Stimulated activated CD4-positive, alpha-beta T cell treated with anti-CD3 and anti-CD28 coated beads, Interleukin-1b, Interleukin-23, amount 100 ng/mL, for 24 hours (primary cell): ENCODE data around the gene ATAD2B.
"Not testable (repeated sequence)": the region's sequence is repeated elsewhere in the genome, so short reads cannot be mapped to it uniquely, and the experiment has no call there.

Source experiments
- DNase-seq, 4 experiments: peaks; one replicate each; pipeline ENCODE4 v3.0.0-alpha.2; 2020; ENCODE audit warnings: low read depth in 4 of 4, low spot score in 1 of 4

The ATAD2B gene

DNA sequence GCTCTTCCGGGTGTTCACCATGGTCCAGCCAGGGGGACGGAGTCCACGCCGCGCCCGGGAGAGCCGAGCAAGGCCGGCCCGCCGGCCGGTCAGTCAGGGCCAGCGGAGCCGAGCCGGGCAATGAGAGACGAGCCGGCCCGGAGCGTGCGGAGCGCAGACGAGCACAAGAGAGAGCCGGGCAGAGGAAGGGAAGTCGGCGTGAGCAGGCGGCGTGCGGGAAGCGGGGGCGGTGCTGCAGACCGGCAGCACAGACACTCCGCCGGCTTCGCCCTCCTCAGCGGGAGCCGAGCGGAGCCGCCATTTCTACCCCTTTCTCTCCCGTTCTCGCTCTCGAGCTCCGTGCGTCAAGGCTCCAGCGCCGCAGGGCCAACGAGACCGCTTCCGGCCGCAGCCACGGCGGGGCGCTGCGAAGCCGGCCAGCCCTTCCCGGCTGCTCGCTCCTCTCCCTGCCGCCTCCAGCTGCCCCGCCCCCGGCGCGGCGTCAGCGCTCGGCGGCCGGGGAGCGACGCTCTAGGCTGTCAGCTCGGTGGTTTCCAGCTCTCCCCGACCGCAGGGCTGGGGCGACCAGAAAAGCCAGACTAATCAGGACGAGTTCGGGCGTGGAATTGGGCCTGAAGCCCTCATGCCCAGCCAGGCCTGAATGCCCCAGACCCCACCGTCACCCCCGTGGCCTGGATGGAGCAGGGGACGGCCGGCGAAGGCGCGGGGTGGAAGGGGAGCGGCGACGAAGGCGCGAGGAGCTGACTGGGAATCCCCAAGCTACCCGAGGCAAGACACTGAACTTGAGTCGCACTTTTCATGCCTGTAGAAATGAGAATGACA lies at the start of gene ATAD2B:
TSS of gene ATAD2B (minus strand) at position 374 of the 822 bp plus-strand sequence. CDS start at position 21, 353 bp downstream.
- DNase-seq, result peak; percentile 66 to 87 (median 84)

DNA sequence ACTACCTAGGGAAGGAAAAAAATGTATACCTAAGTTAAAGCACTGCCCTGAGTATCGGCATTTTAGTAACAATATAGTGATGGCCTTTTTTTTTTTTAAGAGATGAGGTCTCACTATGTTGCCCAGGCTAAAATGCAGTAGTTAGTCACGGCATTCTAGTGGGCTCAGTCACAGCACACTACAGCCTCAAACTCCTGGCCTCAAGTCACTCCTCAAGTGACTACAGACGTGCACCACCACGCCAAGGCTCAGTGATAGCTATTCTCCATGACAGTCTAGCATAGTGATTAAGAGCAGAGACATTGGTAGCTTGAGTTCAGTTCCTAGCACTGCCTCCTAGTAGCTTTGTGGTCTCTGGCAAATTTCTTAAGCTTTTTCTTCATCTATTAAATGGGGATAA lies 40.9 kb upstream of the ATAD2B start:
- no peak for DNase-seq

DNA sequence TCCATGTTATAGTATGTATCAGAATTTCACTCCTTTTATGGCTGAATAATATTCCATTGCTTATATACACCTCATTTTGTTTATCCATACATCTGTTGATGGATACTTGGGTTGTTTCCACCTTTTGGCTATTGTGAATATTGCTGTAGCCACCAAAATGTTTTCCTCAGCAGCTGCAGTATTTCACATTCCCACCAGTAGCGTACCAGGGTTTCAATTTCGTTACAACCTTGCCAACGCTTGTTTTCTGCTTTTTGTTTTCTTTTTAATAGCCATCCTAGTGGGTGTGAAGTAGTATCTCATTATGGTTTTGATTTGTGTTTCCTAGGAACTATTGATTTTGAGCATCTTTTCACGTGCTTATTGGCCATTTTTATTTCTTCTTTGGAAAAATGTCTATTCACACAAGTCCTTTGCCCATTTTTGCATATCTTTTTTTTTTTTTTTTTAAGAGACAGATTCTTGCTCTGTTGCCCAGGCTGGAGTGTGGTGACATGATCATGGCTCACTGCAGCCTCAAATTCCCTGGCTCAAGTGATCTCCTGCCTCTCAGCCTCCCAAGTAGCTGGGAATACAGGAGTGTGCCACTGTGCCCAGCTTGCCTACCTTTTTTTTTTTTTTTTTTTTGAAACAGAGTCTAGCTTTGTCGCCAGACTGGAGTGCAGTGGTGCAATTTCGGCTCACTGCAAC lies 27.5 kb upstream of the ATAD2B start:
- no peak for DNase-seq

DNA sequence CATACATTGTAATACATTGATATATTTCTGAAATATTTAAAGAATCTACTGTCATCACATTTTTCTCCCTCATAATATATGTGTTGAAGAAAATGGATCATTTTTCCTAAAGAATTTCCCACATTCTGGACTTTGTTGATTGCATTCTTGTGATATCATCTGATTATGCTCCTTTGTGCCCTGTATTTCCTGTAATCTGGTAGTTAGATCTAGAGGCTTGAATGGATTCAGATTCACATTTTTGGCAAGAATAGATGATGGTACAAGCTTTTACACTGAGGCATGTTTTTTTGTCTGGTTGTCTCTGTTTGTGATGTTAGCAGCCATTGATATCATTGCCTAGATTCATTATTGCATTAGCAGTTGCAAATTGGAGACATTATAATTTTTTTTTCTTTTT lies 26.7 kb upstream of the ATAD2B start:
- DNase-seq, result no peak

DNA sequence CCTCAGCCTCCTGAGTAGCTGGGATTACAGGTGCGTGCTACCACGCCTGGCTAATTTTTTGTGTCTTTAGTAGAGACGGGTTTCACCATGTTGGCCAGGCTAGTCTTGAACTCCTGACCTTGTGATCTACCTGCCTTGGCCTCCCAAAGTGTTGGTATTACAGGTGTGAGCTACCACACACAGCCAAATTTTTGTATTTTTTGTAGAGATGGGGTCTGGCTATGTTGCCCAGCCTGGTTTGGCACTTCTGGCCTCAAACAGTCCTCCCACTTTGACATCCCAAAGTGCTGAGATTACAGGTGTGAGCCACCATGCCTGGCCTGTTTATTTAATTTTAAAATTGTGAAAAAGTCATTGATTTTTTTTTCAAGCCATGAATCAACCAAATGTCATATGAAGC lies 25.6 kb upstream of the ATAD2B start:
- not testable (repeated sequence) for DNase-seq

DNA sequence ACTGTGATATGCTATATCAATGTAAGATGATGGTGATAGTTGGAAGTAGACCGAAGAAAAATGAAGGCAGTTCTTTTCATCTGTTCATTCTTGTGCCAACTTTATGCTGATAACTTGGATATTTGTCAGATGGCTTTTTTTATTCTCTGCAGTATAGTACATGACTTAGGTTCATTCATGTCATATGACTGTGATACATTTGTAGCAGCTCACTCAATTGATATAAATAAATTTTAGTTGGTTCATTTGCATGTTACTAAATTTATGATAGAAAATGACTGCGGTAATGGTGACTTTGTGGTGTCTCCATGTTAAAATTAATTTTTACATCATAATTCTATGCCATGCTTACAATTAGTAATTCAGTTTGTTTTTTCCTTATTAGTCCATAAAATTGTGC lies 20.4 kb upstream of the ATAD2B start:
- no peak for DNase-seq

DNA sequence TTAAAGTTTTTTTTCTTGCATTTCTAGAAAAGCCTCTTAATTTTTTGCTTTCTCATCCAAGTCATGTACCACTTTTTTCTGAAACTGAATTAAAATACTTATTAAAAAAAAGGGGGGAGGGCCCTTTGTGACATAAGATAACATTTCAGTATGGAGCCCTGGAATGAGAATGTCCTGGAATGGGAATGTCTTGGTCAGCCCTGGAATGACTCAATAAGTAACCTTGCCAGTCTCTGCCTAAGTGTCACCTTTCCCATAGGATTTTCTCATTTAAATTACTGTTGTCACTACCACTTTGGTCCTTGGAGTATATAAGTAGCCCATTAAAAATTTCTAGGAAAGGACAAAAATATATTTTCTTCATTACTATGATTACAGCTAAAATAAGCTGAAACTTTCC lies 18.1 kb upstream of the ATAD2B start:
- DNase-seq, result no peak

DNA sequence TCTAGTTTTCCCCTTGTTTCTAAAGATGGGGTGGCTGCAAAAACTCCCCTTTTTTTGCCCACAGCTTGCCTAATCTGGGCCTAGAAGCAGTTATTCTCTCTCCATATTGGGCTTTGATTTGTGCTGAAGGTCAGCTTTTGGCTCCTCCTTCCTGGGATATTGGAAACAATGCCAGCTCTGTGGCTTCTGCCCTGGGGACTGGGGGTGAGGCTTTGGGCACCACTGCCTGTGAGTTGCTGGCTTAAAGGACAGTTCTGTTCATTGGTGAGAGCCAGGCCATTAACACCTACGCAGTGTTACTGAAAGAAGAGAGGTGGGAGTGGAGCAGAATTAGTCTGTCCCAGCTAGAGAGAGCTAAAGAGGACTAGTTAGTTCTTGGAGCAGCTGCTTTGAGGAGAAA lies 17.6 kb upstream of the ATAD2B start:
- DNase-seq, result no peak

DNA sequence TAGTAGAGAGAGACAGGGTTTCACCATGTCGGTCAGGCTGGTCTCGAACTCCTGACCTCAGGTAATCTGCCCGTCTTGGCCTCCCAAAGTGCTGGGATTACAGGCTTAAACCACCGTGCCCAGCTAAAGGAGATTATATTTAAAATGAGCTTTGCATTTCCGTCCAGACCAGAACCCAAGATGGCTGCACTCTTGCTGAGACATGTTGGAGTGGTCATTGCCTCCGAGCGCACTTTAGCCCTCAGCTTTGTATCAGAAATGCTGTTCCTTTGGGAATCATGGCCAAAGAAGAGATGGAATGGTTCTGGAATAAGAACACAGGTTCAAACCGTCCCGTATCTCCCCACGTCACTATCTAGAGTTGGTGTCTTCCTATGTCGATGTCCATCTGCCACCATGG lies 16.7 kb upstream of the ATAD2B start:
- DNase-seq, result no peak

DNA sequence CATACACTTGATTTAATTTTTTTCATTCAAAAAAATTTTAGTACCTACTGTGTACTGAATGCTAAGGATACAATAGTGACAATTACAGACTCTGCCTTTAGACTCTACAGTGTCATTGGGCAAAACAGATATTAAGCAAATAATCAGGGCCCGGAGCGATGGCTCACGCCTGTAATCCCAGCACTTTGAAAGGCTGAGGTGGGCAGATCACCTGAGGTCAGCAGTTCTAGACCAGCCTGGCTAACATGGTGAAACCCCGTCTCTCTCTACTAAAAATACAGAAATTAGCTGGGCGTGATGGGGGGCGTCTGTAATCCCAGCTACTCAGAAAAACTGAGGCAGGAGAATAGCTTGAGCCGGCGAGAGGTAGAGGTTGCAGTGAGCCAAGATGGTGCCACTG lies 14.7 kb upstream of the ATAD2B start:
- DNase-seq, result no peak

DNA sequence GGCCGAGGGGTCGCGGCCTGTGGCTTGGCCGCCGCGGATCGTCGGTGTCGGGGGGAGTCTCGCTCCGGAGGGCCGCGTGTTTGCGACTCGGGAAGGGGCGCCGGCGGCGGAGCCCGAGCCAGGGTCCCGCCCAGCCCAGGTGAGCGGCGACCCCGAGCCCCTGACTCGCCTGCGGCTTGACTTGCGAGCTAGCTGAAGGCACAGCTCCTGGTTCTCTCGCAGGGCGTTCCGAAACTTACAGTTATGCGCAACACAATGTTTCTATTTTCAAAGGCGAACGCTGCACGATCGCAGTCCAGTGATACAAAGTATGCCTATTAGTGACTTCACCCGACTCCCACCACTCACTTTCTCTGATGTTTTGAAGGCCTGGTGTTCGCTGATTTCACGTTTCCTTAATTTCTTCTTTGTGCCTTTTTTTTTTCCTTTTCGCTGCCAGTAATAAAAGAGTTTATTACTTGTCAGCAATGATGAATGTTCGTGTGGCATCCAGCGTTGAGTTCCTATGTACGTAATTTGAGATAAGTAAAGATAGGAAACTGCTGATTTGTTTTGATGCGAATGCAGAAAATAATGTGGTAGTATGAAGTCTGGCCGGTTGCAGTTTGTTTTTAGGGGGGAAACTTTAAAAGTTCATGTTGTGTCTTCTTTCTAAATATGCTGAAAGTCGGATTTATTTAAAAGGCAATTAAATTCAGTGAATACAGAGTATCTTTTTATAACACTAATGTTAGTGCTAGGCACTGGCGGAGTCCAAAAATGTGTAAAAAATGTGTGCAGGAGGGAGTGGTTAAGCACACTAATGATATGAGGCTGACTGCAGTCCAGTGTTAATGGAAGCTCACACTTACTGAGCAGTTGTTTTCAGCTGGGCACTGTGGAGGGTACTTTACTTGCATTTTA lies 14.0 kb upstream of the ATAD2B start:
- DNase-seq, result peak in 2 of 4 experiments; percentile 12 to 22

DNA sequence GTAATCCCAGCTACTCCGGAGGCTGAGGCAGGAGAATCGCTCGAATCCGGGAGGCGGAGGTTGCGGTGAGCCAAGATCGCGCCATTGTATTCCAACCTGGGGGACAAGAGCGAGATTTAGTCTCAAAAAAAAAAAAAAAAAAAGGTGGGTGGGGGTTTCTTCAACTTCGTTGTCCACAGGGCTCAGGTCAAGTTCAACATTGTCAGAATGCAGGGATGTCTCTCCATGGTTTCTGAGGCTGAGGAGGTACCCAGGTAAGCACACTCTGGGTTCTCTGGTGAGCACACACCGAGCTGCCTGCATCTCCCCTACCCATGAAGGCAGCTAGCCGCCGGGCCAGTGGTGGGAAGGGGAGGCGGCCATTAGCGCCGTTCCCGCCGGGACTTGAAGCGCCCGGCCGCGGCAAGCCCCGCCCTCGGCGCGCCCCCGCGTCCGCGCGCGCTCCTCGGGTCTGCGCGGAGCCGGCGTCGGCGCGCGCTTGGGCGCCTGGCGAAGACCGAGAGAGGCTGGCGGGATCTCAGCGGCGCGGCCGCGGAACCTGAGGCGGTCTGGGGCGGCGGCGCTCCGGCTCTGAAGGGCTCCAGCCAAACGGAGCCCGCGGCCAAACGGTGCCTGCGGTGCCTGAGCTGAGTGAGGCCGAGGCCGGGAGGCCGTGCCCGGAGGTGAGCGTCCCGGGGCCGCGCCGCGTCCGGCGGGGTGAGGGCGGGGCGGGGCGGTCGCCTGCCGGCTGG lies 13.2 kb upstream of the ATAD2B start, which contains the start of gene UBXN2A:
TSS of gene UBXN2A (plus strand) at position 477 of the 731 bp plus-strand sequence. CDS start 17,852 bp downstream, outside the sequence.
- DNase-seq, result peak; percentile 42 to 56 (median 50)

DNA sequence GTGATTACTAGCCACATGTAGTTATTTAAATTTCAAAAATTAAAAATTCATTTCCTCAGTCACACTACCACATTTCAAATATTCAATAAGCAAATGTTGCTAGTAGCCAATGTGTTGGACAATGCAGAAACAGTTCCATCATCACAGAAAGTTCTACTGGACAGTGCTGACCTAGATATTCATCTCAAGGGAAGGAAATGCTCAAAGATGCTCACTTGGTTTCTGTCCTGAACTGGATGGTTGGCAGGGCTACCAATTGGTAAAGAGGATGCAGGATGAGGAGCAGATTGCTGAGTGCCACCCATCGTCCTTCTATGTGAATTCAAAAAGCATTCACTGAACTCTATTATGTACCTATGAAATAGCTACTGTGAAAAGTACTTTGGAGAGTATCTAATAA lies 7.3 kb upstream of the ATAD2B start:
- no peak for DNase-seq

DNA sequence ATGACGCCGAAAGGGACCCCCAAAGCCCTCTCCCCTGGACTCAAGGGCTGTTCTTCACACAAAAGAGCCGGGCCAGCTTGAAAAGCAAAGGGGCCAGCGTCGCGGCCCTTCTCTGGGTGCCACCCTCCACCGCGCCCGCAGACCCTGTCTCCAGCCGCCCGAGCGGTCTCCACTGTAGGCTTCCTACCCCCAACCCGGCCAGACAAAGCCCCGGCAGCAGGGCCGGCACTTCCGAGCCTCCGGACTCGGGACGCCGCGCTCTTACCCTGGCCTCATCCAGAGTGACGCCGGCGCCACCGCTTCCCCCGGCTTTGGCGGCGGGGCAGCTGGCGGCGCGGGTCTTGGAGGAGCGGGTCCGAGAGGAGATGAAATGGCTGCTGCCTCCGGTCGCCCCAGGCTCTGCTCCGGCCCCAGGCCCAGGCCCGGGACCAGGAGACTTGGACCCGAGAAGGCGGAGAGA lies 603 bp downstream of the ATAD2B start:
- peak in 2 of 4 experiments; percentile 1 to 3 for DNase-seq

DNA sequence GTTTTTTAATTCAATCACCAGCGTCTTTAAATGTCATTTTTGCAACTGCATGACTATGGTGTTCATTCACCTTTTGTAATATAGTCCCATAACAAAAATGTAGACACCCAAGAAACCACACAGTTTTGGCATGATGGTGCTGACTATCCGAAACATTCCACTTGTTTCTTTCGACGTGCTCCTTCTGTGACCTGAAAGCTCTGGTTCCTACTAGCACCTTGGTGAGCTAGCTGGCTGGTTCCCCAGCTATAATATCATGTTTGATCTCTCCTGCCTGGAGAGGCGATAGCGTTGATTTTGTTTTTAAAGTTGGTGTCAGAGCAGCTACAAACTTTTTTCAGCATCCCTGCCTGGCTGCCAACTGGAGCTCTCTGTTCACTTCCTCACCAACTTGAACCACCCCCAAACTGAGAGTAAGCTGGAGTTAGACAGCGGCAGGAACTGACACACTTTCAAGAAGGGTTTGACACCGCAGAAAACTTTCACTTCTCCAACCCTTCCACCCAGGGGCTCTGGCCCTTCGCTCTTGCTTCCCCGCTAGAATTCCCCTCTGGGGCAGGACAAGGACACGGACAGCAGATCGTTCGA lies 1.1 kb downstream of the ATAD2B start:
- peak in 3 of 4 experiments; percentile 12 to 34 (median 23) for DNase-seq

DNA sequence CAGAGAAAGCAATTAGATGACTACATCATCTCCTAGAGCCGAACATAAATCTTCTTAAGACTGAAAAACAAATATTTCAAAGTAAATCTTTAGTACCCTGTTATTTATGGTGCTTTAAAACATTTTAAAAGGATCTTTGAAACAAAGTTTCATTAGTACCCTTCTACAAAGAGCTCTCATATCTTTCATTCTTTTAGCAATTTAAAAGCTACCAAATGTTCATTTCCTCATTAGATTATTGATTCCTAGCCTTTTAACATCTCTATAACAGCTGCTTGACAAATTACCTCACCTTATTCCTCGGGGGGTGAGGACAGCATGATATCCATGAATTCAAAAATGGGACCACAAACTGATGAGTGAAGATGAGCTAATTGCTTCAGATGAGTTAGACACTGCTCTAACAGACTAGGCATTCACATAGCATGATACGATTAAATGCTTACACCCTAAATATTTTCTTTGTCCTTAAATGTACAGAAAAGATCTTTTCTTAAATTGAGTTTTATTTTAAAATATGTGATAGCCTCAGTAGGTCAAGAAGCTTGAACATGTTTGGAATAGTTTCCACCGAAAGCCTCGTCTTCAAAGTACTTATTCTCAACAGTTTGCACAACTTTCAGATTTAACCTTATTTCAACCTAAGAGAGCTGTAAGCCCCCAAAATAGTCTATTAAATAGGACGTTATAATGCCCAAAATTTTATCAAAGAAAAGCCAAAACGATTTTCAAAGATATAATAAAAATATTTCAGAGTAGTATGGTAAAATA lies 2.1 kb downstream of the ATAD2B start:
- no peak for DNase-seq

DNA sequence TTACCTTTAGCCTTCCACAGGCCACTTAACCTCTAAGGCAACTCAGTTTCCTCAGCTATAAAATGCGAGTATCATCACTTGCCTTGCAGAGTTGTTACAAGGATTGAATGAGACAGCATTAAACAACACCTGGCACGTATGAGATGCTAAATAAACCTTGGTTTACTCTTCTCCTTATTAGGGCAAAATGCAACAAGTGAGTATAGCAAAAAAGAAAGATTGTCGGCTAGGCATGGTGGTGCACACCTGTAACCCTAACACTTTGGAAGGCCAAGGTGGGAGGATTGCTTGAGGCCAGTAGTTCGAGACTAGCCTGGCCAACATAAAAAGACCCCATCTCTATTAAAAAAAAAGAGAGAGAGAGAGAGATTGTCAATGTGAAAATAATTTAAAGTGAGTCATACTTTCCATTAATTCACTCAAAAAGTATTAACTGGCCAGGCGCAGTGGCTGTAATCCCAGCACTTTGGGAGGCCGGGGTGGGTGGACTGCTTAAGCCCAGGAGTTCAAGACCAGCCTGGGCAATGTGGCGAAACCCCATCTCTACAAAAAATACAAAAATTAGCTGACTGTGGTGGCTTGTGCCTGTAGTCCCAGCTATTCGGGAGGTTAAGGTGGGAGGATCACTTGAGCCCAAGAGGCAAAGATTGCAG lies 8.0 kb downstream of the ATAD2B start:
- DNase-seq, result no peak

DNA sequence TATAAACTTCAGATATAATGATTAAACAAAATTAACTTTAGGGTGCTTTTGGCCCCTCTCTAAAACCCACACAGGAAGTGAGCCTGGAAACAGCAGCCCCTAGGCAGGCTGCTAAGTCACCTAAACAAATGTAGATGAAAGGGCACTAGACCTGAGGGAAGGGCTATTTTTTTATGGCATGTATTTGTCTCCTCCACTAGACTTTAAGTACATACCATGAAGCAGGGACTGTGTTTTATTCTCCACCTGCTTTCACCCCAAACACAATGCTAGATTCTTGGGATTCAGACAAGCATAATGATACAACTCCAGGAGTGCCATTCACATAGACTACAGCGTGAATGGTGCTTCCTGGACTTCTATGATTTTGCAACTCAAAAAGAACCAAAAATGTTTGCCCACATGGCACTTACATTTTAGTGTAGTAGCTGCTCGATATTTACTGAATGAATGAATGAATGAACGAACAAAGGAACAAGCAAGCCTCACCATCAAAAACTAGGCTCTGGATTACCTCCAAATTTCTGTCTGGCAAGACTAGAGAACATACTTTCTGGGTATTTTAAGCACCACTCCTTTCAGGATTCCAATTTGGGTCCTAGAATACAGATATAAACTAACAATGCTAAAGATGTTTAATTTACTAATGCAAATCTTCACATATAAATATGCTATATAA lies 10.1 kb downstream of the ATAD2B start:
- DNase-seq, result no peak
